Measurements from ENCODE around the gene SLC16A3. TPM values are rescaled to one million over a fixed set of nuclear protein-coding genes. Genes with fewer than 3 reads are reported as not detected.

SLC16A3 gene
- total and polyA plus RNA-seq, 2 of the 8 experiments (the other 6 are each of a cell fraction or from before 2014, with no cell fraction given) = 3.8 to 8.7 TPM

DNA sequence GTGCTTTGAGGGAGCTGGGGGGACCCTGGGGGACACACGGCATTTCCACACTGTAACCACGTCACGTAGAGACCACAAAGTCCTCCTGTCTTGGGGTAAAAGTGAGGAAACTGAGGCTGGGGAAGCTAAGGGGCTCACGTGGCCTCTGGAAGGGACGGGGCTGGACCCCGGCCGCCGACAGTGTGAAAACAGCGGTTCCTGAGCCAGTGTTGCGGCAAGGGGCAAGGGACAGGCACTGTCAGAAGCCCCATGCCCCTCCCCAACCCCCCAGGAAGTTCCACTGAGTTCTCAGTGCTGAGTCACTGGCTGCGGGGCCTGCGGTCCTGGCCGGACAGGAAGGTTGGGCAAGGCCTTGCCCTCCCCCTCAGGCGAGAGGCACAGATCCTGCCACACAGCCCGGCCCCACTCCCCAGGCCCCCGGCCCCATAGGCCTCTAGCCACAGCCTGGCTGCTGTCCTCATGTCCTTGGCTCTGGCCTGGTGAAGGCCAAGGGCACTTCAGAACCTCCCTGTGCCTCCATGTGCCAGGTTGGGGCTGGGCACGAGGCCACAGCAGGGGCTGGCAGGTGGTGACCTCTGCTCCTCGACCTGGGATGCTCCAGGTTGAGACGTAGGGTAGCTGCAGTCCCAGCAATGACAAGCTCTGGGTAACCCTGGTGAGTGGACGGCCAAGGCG, 11.2 kb upstream of the SLC16A3 start:
- Histone ChIP-seq H3K27me3 (replicated peaks in 1 of 4; ENCODE audit: control insufficient read depth in 3 of 4, extremely low read depth in 1 of 4, insufficient read depth in 3 of 4, low read length in 3 of 4) (peaks cover 2 to 21% (median 12%) of the 10 kb centered on the region in 4 experiments), H3K4ac (replicated peaks; ENCODE audit: insufficient read length, low read depth, low read length) (no peak overlapping the region), H2AFZ (ENCODE audit: low read length) (no peak overlapping the region), H3K23ac (ENCODE audit: insufficient read length) (no peak overlapping the region), H4K5ac (ENCODE audit: insufficient read length, low read depth, low read length) (no peak overlapping the region), H3K79me1 (ENCODE audit: low read depth, low read length) (no peaks in the 10 kb centered on the region), H3K23me2 (ENCODE audit: low read depth, low read length) (peaks cover 4% of the 10 kb centered on the region; the same call in 1 of the 2 replicates), H2BK15ac (ENCODE audit: low read length) (no peak overlapping the region), H3K9ac (replicated peaks in 1 of 4; ENCODE audit: extremely low read depth in 1 of 4, low read depth in 3 of 4, low read length in 3 of 4) (no peak overlapping the region), H3K4me3 (ENCODE audit: extremely low read depth in 1 of 4, insufficient read depth in 2 of 4, low read depth in 3 of 4, low read length in 4 of 4) (no peak overlapping the region), H3K18ac (ENCODE audit: extremely low read depth, low read length) (no peak overlapping the region), H3K56ac (replicated peaks; ENCODE audit: insufficient read length, low read depth, low read length) (no peak overlapping the region), H3K14ac (ENCODE audit: insufficient read length) (no peak overlapping the region), H4K91ac (replicated peaks; ENCODE audit: insufficient read length, low read length) (no peak overlapping the region), H2BK5ac (ENCODE audit: low read depth, low read length) (no peak overlapping the region), H4K8ac (ENCODE audit: extremely low read depth, insufficient read depth, low read length) (no peak overlapping the region), H2BK20ac (ENCODE audit: low read length) (no peak overlapping the region), H3K4me2 (ENCODE audit: insufficient read depth in 1 of 2, low read depth in 2 of 2, low read length in 2 of 2) (no peak overlapping the region), H2AK5ac (ENCODE audit: low read depth, low read length) (no peak overlapping the region), H2BK120ac (replicated peaks; ENCODE audit: low read depth, low read length) (no peak overlapping the region), H2BK12ac (ENCODE audit: low read depth, low read length) (no peak overlapping the region), H4K20me1 (replicated peaks in 1 of 2; ENCODE audit: control insufficient read depth in 1 of 2, insufficient read depth in 2 of 2, low read length in 2 of 2) (peaks cover 0 to 2% of the 10 kb centered on the region in 2 experiments), H3K27ac (ENCODE audit: low read depth, low read length) (no peak overlapping the region), H3K4me1 (replicated peaks in 1 of 4; ENCODE audit: control insufficient read depth in 3 of 4, insufficient read depth in 4 of 4, low read length in 3 of 4) (peaks cover 0 to 4% (median under 1%) of the 10 kb centered on the region in 4 experiments; a peak in 2 of 7 replicates), H3K9me3 (ENCODE audit: insufficient read depth in 2 of 2, low read depth in 1 of 2, low read length in 1 of 2) (no peaks in the 10 kb centered on the region; a peak in 1 of 4 replicates), H3K36me3 (ENCODE audit: control insufficient read depth in 2 of 4, insufficient read depth in 4 of 4, low read length in 3 of 4) (no peaks in the 10 kb centered on the region), H3K79me2 (ENCODE audit: control insufficient read depth in 1 of 2, insufficient read depth in 2 of 2, low read length in 2 of 2) (no peaks in the 10 kb centered on the region)
- DNase-seq (ENCODE audit: low read depth in 1 of 2, low spot score in 2 of 2) = no peak
- no peak for FAIRE-seq
- ChIA-PET CTCF (ENCODE audit: partially characterized antibody) (interaction anchor here (0.7 kb wide), 1 partner anchor 13 kb away, joined by 3 read pairs; no protein-coding TSS in a partner anchor), POLR2A (ENCODE audit: partially characterized antibody) (interaction anchor here (1.8 to 2.2 kb wide), 2 partner anchors 18 to 119 kb away, joined by 4 read pairs; no protein-coding TSS in a partner anchor)
- WGBS, 2 experiments (ENCODE audit: extremely low coverage in 1 of 2, insufficient coverage in 1 of 2, insufficient read length in 1 of 2, insufficient replicate concordance in 2 of 2, low coverage in 1 of 2, low lambda C conversion rate in 2 of 2, missing lambda C conversion rate in 1 of 2) = 79% methylated on average over 15 of the region's 21 CpGs; no CpG with 5 or more reads in 1 of the 2 experiments
- TF ChIP-seq CREB1 (IDR thresholded peaks at IDR 0.05) (no peak), SP2 (IDR thresholded peaks at IDR 0.05; ENCODE audit: low read length) (no peak), CHD2 (IDR thresholded peaks at IDR 0.05; ENCODE audit: low read length) (no peak), POLR2AphosphoS5 (IDR thresholded peaks at IDR 0.05; ENCODE audit: low read depth, low read length) (no peak), RFX5 (IDR thresholded peaks at IDR 0.05; ENCODE audit: borderline replicate concordance, low read depth, low read length) (no peak), NRF1 (IDR thresholded peaks at IDR 0.05; ENCODE audit: low read depth, low read length) (no peak), JUND (IDR thresholded peaks at IDR 0.05; ENCODE audit: low read length) (no peak), SIX5 (IDR thresholded peaks at IDR 0.05; ENCODE audit: low read depth, low read length) (no peak), RBBP5 (IDR thresholded peaks at IDR 0.05; ENCODE audit: borderline replicate concordance, low read depth, low read length) (no peak), CEBPB (IDR thresholded peaks at IDR 0.05; ENCODE audit: low read depth, low read length) (no peak), TBP (IDR thresholded peaks at IDR 0.05; ENCODE audit: low read depth, low read length) (no peak), POLR2A (IDR thresholded peaks at IDR 0.05; ENCODE audit: control extremely low read depth in 1 of 2, low read depth in 2 of 2, low read length in 2 of 2) (no peak), YY1 (IDR thresholded peaks at IDR 0.05; ENCODE audit: low read depth, low read length) (no peak), CHD1 (IDR thresholded peaks at IDR 0.05; ENCODE audit: low read depth, low read length) (no peak), SRF (IDR thresholded peaks at IDR 0.05; ENCODE audit: low read depth, low read length) (no peak), SIN3A (conservative IDR thresholded peaks at IDR 0.05 in 1 of 2, IDR thresholded peaks at IDR 0.05 in 1 of 2; ENCODE audit: low read depth in 1 of 2, low read length in 2 of 2) (no peak)

Measured in H1 (cell line).